Right atrium auricular region (tissue), 2 donors: ENCODE measurements around the gene MXRA7. TPM values are rescaled to one million over a fixed set of nuclear protein-coding genes. Genes with fewer than 3 reads are reported as not detected.

ENCODE experiments used
- DNase-seq: peaks from one replicate; pipeline ENCODE4 v3.0.0-alpha.2; 2019; ENCODE audit warnings: low spot score
- H3K27ac ChIP-seq, 2 donors: fragments of 200-600 bp; sonication (generic); 1 replicate in 1 of 2; 2 replicates in 1 of 2; pipeline ENCODE4 v1.5.1; 2016 to 2019
- H3K27me3 ChIP-seq, 2 donors: fragments of 200-600 bp; sonication (generic); one replicate each; pipeline versions ENCODE4 v1.5.1 to v1.6.0; 2017 to 2019
- H3K36me3 ChIP-seq: fragments of 200-600 bp; sonication (generic); one replicate; pipeline ENCODE4 v1.5.1; 2016
- H3K4me1 ChIP-seq, 2 donors: fragments of 200-600 bp; sonication (generic); one replicate each; pipeline versions ENCODE4 v1.5.1 to v1.6.0; 2017 to 2019
- H3K4me3 ChIP-seq, 2 donors: fragments of 200-600 bp; sonication (generic); 1 replicate in 1 of 2; 2 replicates in 1 of 2; pipeline ENCODE4 v1.5.1; 2017 to 2019; ENCODE audit warnings: mild to moderate bottlenecking in 1 of 2, moderate library complexity in 1 of 2
- H3K9me3 ChIP-seq, 2 donors: fragments of 200-600 bp; sonication (generic); one replicate each; pipeline ENCODE4 v1.5.1; 2019
- CTCF ChIP-seq, 2 donors: fragments of 200-600 bp; sonication (generic); IDR thresholded peaks; one replicate each; pipeline ENCODE4 v1.5.1; 2019; ENCODE audit warnings: antibody characterized with exemption in 2 of 2
- total RNA-seq, 2 donors: library from RNA; depleted of rRNA; stranded (reverse); fragments of >200 nt; gene quantifications; one replicate each; pipeline ENCODE4 v1.1.0, GENCODE V29; 2016

The MXRA7 gene
- total RNA-seq, 2 donors from 2014 or later, result 440 to 644 TPM

GRCh38 chr17:76696763-76697701, 13.7 kb downstream of the MXRA7 start:
- peak; percentile 88 for DNase-seq
- no peak for TF ChIP-seq CTCF (IDR thresholded peaks at IDR 0.05)
- Histone ChIP-seq H3K4me3 (no peak overlapping the region), H3K9me3 (no peaks in the 10 kb centered on the region), H3K27me3 (no peaks in the 10 kb centered on the region), H3K27ac (peak overlapping the region; percentile 93 to 98), H3K36me3 (no peaks in the 10 kb centered on the region), H3K4me1 (peaks cover 0 to 100% of the 10 kb centered on the region in 2 donors)

- peaks cover 0 to 100% of the 10 kb centered on the region in 2 donors for H3K4me1 ChIP-seq
- no peak for DNase-seq
- no peak for TF ChIP-seq CTCF (IDR thresholded peaks at IDR 0.05)
Observed at GRCh38 chr17:76695059-76695831, 15.5 kb downstream of the MXRA7 start.

GRCh38 chr17:76691379-76692191, 19.2 kb downstream of the MXRA7 start:
- peak overlapping the region; percentile 93 to 98 for H3K27ac ChIP-seq
- H3K9me3 ChIP-seq, result no peaks in the 10 kb centered on the region
- H3K4me1 ChIP-seq, result peaks cover 0 to 100% of the 10 kb centered on the region in 2 donors
- H3K27me3 ChIP-seq, result no peaks in the 10 kb centered on the region
- peaks cover 7% of the 10 kb centered on the region for H3K36me3 ChIP-seq
- H3K4me3 ChIP-seq, result no peak overlapping the region
- DNase-seq, result no peak
- no peak for TF ChIP-seq CTCF (IDR thresholded peaks at IDR 0.05)

More at GRCh38 chr17:76695059-76695831, 15.5 kb downstream of the MXRA7 start:
- no peaks in the 10 kb centered on the region for H3K27me3 ChIP-seq
- no peak overlapping the region for H3K4me3 ChIP-seq
- no peaks in the 10 kb centered on the region for H3K9me3 ChIP-seq
- H3K36me3 ChIP-seq, result no peaks in the 10 kb centered on the region
- peak overlapping the region; percentile 93 to 98 for H3K27ac ChIP-seq

- no peaks in the 10 kb centered on the region for H3K27me3 ChIP-seq
- peaks cover 0 to 100% of the 10 kb centered on the region in 2 donors for H3K4me1 ChIP-seq
- no peak overlapping the region for H3K4me3 ChIP-seq
- peak overlapping the region; percentile 93 to 98 for H3K27ac ChIP-seq
- DNase-seq, result no peak
- no peaks in the 10 kb centered on the region for H3K9me3 ChIP-seq
- peaks cover 9% of the 10 kb centered on the region for H3K36me3 ChIP-seq
- no peak for TF ChIP-seq CTCF (IDR thresholded peaks at IDR 0.05)
Observed at GRCh38 chr17:76690596-76691280, 20.0 kb downstream of the MXRA7 start.

GRCh38 chr17:76689859-76690258, 20.9 kb downstream of the MXRA7 start:
- Histone ChIP-seq H3K9me3 (no peaks in the 10 kb centered on the region), H3K4me3 (no peak overlapping the region), H3K27me3 (no peaks in the 10 kb centered on the region), H3K27ac (peak overlapping the region; percentile 93 to 98), H3K36me3 (peaks cover 16% of the 10 kb centered on the region), H3K4me1 (peaks cover 0 to 100% of the 10 kb centered on the region in 2 donors)
- DNase-seq, result no peak
- no peak for TF ChIP-seq CTCF (IDR thresholded peaks at IDR 0.05)
